ENCODE data around the gene CACNA2D4. TPM values are rescaled to one million over a fixed set of nuclear protein-coding genes. Genes with fewer than 3 reads are reported as not detected.

Gene CACNA2D4
- total RNA-seq, 1 donor = 0.72 TPM

DNA sequence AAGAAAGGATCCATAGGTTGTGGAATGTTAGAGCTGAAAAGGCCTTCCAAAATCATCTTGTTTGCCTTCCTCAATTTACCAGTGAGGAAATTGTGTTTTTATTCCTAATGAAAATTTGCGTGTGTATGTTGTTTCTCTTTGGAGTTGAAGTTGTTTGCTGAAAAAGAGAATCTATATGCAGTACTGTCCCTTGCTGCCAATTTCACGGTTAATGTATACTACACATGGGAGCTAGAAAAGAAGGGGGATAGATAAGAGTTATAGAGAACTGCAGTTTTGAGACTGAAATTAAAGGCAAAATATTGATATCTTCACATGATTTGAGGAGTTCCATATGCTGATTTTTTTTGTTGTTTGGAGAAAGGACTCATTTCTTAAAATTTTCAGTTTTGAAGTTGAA lies 160.1 kb downstream of the CACNA2D4 start:
- TF ChIP-seq, protein P1, sequence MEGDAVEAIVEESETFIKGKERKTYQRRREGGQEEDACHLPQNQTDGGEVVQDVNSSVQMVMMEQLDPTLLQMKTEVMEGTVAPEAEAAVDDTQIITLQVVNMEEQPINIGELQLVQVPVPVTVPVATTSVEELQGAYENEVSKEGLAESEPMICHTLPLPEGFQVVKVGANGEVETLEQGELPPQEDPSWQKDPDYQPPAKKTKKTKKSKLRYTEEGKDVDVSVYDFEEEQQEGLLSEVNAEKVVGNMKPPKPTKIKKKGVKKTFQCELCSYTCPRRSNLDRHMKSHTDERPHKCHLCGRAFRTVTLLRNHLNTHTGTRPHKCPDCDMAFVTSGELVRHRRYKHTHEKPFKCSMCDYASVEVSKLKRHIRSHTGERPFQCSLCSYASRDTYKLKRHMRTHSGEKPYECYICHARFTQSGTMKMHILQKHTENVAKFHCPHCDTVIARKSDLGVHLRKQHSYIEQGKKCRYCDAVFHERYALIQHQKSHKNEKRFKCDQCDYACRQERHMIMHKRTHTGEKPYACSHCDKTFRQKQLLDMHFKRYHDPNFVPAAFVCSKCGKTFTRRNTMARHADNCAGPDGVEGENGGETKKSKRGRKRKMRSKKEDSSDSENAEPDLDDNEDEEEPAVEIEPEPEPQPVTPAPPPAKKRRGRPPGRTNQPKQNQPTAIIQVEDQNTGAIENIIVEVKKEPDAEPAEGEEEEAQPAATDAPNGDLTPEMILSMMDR (IDR thresholded peaks at IDR 0.05; ENCODE audit: extremely low read depth, low read depth, low read length) = no peak
- Histone ChIP-seq H4K20me1 (ENCODE audit: insufficient read depth, low read length) (peaks cover 3% of the 10 kb centered on the region), H3K4me1 (ENCODE audit: insufficient read depth, low read length) (no peaks in the 10 kb centered on the region), H2AFZ (ENCODE audit: low read length) (no peak overlapping the region), H3K27me3 (ENCODE audit: insufficient read depth, low read length) (no peaks in the 10 kb centered on the region), H3K9me3 (ENCODE audit: low read depth, low read length) (no peaks in the 10 kb centered on the region), H3K79me2 (ENCODE audit: insufficient read depth, low read length) (peaks cover 18% of the 10 kb centered on the region), H3K36me3 (ENCODE audit: insufficient read depth, low read length) (no peaks in the 10 kb centered on the region), H3K4me2 (ENCODE audit: insufficient read depth, low read length) (no peak overlapping the region), H3K4me3 (ENCODE audit: insufficient read depth, low read length) (no peak overlapping the region), H3K27ac (ENCODE audit: low read depth, low read length) (no peak overlapping the region)
- DNase-seq (ENCODE audit: insufficient read length, low spot score, missing footprints) = no peak

DNA sequence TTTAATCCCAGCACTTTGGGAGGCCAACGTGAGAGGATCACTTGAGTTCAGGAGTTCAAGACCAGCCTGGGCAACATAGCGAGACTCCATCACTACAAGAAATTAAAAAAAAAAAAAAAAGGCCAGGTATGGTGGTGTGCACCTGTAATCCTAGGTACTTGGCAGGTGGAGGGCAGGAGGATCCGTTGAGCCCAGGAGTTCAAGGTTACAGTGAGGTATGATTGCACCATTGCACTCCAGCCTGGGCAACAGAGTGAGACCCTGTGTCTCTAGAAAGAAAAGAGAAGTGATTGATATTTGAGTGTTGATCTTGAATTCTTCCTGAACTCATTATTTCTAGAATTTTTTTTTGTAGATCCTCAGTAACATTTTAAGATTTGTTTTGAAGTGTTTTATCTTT lies 168.2 kb downstream of the CACNA2D4 start:
- TF ChIP-seq, protein P1 (IDR thresholded peaks at IDR 0.05; ENCODE audit: extremely low read depth, low read depth, low read length) = no peak
- Histone ChIP-seq H4K20me1 (ENCODE audit: insufficient read depth, low read length) (peaks cover 10% of the 10 kb centered on the region), H3K27ac (ENCODE audit: low read depth, low read length) (no peak overlapping the region), H3K4me3 (ENCODE audit: insufficient read depth, low read length) (no peak overlapping the region), H2AFZ (ENCODE audit: low read length) (no peak overlapping the region), H3K79me2 (ENCODE audit: insufficient read depth, low read length) (peaks cover 40% of the 10 kb centered on the region), H3K36me3 (ENCODE audit: insufficient read depth, low read length) (peaks cover 5% of the 10 kb centered on the region), H3K4me2 (ENCODE audit: insufficient read depth, low read length) (no peak overlapping the region), H3K4me1 (ENCODE audit: insufficient read depth, low read length) (no peaks in the 10 kb centered on the region), H3K9me3 (ENCODE audit: low read depth, low read length) (no peaks in the 10 kb centered on the region), H3K27me3 (ENCODE audit: insufficient read depth, low read length) (no peaks in the 10 kb centered on the region)
- no peak for DNase-seq (ENCODE audit: insufficient read length, low spot score, missing footprints)

DNA sequence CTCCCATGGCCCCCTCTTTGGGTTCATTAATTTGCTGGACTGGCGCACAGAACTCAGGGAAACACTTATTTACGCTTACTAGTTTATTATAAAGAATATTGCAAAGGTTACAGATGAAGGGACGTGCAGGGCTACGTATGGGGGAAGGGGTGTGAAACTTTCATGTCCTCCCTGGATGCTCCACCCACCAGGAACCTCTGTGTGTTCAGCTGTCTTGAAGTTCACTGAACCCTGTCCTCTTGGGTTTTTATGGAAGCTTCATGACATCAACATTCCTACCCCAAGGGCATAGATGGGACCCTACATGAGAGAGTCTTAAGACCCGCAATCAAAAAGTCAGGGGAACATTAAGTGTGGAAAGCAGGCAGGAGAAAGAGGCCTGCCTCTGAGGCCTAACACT lies 169.4 kb downstream of the CACNA2D4 start:
- no peak overlapping the region for H3K4me3 ChIP-seq (ENCODE audit: insufficient read depth, low read length)
- DNase-seq (ENCODE audit: insufficient read length, low spot score, missing footprints) = no peak
- H2AFZ ChIP-seq (ENCODE audit: low read length) = no peak overlapping the region
- H3K36me3 ChIP-seq (ENCODE audit: insufficient read depth, low read length) = peaks cover 5% of the 10 kb centered on the region
- no peak overlapping the region for H3K4me2 ChIP-seq (ENCODE audit: insufficient read depth, low read length)
- H3K27me3 ChIP-seq (ENCODE audit: insufficient read depth, low read length) = no peaks in the 10 kb centered on the region
- no peaks in the 10 kb centered on the region for H3K4me1 ChIP-seq (ENCODE audit: insufficient read depth, low read length)
- H3K79me2 ChIP-seq (ENCODE audit: insufficient read depth, low read length) = peaks cover 40% of the 10 kb centered on the region
- no peak overlapping the region for H3K27ac ChIP-seq (ENCODE audit: low read depth, low read length)
- TF ChIP-seq, protein P1 (IDR thresholded peaks at IDR 0.05; ENCODE audit: extremely low read depth, low read depth, low read length) = no peak
- H4K20me1 ChIP-seq (ENCODE audit: insufficient read depth, low read length) = peaks cover 13% of the 10 kb centered on the region
- no peaks in the 10 kb centered on the region for H3K9me3 ChIP-seq (ENCODE audit: low read depth, low read length)

DNA sequence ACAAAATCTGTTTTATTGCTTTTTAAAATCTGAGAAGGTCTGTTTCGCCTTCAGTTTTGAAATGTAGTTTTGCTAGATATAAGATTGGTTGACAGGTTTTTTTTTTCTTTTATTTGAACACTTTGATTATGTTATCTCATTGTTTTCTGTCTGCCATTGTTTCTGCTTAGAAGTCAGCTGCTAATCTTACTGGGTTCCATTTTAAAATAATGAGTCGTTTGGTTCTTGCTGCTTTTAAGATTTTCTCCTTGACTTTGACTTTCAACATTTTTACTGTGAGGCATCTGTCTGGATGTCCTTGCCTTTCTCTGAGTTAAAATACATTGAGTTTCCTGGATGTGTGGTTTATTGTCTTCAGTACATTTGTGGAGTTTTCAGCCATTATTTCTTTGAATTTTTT lies 170.8 kb downstream of the CACNA2D4 start:
- TF ChIP-seq, protein P1 (IDR thresholded peaks at IDR 0.05; ENCODE audit: extremely low read depth, low read depth, low read length) = no peak
- Histone ChIP-seq H3K27ac (ENCODE audit: low read depth, low read length) (no peak overlapping the region), H3K79me2 (ENCODE audit: insufficient read depth, low read length) (peaks cover 45% of the 10 kb centered on the region), H3K4me2 (ENCODE audit: insufficient read depth, low read length) (no peak overlapping the region), H3K4me1 (ENCODE audit: insufficient read depth, low read length) (no peaks in the 10 kb centered on the region), H2AFZ (ENCODE audit: low read length) (no peak overlapping the region), H3K36me3 (ENCODE audit: insufficient read depth, low read length) (peaks cover 5% of the 10 kb centered on the region), H3K9me3 (ENCODE audit: low read depth, low read length) (no peaks in the 10 kb centered on the region), H3K27me3 (ENCODE audit: insufficient read depth, low read length) (no peaks in the 10 kb centered on the region), H4K20me1 (ENCODE audit: insufficient read depth, low read length) (peaks cover 14% of the 10 kb centered on the region), H3K4me3 (ENCODE audit: insufficient read depth, low read length) (no peak overlapping the region)
- DNase-seq (ENCODE audit: insufficient read length, low spot score, missing footprints) = no peak
